ENCODE results near the gene CDK14.
"Not testable (repeated sequence)": the region's sequence is repeated elsewhere in the genome, so short reads cannot be mapped to it uniquely, and the experiment has no call there.

The CDK14 gene

DNA sequence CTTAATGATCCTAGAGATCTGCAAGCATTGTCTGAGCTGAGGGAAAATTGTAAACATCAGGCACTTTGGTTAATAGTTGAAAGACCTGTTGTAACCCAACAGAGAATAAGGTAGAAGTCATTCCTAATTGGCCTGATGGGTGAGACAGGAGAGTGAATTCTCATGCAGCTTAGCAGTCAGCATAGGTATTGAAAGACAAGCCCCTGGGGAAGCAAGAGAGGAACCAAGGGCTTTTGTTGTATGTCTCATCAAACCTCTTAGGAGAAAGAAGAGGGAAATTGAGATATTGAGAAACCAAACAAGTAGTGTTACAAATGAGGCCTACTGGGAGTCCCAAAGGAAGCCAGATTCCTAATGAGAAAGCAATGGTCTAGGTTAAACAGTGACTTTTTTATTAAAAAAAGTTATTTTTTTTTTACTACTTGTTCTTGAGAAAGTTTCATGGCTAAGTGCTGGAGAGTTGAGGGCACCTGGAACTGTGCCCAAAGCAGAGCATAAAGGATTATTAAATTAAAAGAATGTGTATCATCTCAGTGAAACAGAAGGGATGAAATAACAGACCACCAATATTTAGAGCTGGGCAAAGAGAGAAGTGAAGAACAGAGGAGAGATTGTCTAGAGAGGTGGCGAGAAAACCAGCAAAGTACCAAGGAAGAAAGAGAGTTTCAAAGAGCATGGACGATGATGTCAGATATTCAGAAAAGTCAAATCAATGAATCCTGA, 168.9 kb downstream of the CDK14 start:
- DNase-seq: no peak

DNA sequence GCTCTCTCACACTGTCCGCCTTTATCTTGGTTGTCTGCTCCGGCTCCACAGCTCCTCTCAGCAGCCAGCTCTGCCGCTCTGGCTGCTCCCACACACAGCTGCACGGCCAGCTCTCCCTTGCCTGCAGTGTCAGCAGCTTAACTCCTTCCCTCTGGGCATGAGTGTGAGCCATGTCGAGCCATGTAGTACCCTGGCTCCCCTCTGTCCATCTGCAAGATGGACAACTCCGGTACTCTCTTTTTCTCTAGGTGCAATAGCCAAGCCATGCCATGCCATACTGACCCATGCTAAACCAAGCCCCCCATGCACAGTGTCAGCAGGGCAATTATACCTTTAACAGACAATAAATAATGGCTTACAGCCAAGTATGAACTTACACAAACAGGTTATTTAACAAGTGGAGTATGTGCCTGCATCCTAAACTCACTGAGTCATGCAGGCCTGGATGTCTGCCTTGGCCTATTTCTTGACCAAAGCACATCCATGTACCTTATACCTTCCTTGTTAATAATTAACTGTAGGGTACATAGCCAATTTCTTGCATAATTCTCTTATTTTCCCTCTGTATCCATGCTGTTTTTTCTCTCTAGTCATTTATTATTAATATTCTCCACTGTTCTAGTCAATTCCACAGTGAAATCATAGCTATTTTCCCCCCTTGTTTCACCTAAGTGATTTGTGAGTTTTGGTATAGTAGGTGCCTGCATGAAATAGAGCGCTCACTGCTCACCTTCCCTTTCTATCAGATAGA, 170.9 kb downstream of the CDK14 start:
- DNase-seq: no peak

DNA sequence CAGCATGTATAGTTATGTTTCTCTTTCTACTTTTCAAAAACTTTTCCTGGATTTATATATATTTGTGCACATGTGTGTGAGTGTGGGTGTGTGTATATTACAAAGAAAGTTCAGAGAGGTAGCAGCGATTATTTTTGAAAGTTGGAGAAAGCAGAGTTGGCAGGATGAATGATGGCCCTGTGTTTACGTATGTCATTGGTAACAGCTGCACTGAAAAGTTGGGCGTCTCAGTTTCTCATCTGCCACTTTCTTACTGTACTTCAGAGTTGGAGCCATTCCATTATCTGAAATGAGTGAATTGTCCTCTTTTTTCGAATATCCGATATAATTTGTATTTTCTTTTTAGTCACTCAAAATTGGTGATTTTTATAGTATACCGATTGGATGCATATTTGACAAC, 172.2 kb downstream of the CDK14 start:
- no peak for DNase-seq

DNA sequence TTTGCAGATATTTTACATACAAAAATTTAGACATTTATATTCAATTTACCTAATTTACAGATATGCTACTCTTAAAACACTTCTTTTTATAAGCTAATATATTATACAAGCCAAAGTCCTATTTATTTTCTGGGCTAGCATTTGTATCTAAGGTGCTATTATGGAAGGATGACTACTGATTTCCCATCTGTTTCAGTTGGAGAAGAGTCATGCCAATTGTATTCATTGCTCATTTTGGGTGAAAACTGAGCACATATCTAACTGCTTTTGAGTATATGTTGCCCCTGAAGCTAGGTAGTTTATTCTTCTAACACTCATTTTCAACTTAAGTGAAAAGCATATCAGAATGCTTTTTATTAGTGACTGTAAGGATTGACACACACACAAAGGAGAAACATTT, 172.9 kb downstream of the CDK14 start:
- no peak for DNase-seq

DNA sequence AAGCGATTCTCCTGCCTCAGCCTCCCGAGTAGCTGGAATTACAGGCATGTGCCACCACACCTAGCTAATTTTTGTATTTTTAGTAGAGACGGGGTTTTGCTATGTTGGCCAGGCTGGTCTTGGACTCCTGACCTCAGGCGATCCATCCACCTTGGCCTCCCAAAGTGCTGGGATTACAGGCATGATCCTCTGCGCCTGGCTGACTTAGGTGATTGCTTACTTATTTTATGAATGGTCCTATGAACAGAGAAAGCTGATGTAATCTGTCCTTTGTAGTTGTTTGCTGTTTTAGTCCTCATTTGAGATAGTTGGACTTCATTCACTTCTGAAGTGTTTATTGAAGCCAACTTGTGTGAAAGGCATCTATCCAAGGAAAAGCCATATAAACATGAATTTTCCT, 173.4 kb downstream of the CDK14 start:
- DNase-seq: not testable (repeated sequence)

DNA sequence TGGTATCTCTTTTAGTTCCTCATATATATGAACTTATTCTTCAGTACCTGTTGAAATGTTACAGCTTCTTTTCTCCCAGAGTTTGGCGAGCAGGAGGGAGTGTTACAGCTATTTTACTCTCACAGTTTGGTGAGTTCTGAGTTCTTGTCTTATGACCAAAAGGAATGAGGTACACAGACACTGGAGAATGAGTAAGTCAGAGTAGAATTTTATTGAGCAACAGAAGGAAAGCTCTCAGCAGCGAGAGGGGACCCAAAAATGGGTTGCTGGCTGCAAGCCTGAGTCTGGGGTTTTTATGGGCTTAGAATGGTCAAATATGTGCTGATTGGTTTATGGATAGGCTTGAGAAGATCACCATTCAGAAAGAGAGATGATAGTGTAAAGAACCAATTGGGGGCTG, 175.2 kb downstream of the CDK14 start:
- no peak for DNase-seq

DNA sequence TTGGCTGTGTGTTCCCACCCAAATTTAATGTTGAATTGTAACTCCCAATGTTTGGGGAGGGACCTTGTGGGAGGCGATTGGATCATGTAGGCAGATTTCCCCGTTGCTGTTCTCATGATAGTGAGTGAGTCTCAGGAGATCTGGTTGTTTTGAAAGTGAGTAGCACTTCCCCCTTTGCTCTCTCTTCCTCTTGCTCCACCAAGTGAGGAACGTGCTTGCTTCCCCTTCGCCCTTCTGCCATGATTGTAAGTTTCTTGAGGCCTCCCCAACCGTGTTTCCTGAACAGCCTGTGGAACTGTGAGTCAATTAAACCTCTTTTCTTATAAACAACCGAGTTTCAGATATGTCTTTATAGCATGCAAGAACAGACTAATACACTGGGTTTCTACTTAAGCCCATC, 176.3 kb downstream of the CDK14 start:
- DNase-seq: no peak

DNA sequence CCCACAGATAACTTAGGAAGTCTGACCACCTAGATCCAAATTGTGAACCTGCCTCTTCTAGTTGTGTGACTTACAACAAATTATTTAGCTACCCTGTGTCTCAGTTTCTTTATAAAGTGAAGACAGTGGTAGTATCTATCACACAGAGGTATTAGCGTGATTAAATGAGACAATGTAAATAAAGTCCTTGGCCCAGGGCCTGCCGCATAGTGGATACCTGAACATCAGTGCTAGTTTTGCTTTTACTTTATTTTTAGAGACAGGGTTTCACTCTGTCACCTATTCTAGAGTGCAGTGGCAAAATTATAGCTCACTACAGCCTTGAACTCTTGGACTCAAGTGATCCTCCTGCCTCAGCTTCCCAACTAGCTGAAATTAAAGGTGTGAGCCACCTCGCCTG, 177.1 kb downstream of the CDK14 start:
- no peak for DNase-seq

DNA sequence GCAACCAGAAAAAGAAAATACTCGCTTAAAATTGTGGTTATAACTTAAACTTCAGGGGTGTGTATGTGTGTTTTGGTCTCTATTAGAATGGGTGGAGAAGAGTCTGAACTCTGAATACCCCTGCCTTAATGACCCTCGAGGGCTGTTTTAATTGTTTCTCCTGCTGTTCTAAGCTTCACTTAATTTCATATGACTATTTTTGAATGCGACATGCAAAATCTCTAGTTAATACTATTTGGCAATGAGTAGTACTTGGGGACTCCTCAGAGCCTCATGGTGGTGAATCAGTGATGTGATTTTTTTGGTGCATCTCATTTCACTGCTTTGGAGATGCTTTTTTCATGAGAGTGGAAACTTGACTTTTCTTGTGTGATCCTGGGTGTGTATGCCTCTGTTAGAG, 178.6 kb downstream of the CDK14 start:
- DNase-seq: no peak

DNA sequence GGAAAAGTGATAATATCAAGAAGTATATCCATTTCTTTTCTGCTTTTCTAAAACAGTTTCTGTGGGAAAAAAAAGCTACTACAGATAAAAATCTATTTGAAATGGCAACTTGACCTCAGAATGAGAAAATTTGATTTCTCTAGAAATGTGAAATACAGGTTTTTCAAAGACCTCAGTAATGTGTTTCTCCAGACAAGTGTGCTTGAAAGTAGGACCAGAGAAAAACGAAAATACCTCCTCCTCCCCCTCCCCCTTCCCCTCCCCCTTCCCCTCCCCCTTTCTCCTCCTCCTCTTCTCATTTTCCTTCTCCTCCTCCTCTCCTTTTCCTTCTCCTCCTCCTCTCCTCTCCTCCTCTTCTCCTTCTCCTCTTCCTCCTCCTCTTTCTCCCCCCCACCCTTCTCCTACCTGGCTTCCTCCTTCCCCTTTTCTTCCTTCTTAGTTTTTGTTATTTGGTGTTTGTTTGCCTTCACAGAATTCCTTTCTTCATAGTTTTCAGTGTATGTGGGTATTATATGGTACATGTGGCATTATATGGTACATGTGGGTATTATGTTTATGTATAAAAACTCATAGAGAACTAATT, 179.4 kb downstream of the CDK14 start:
- no peak for DNase-seq

DNA sequence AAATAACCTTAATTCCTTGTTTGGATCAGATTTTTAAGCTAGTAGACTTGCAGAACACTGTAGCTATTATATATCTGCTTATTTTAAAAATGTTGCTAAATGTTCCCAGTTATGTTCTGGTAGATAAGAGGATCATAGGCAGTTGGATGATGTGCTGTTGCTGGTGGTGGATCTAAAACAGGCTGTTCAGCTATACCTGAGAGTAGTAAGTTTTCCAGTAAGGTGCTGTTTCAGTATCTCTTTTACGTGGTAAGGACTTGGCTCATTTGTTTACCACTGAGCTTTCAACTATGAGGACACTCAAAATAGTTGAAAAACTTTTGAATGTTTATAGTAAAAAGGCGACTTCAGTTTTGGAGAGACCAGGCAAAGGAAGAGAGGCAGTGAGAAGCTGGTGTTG, 180.9 kb downstream of the CDK14 start:
- DNase-seq: no peak

DNA sequence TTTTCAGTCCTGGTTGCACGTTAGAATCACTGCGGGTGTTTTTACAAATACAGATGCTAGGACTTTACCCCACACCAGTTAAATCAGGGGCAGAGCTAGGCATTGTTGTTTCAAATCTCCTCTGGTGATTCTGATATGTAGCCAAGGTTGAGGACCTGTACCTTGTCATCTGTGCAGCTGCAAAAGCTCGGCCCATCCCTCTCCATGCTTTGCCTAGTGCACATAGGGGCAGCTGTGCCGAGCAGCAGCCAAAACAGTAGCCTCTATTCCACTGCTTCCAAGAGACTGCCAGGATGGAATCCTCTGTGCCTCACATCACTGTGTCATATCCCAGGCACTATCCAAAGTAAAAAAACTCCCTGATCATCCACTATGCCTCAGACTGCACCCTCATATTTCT, 181.3 kb downstream of the CDK14 start:
- no peak for DNase-seq

DNA sequence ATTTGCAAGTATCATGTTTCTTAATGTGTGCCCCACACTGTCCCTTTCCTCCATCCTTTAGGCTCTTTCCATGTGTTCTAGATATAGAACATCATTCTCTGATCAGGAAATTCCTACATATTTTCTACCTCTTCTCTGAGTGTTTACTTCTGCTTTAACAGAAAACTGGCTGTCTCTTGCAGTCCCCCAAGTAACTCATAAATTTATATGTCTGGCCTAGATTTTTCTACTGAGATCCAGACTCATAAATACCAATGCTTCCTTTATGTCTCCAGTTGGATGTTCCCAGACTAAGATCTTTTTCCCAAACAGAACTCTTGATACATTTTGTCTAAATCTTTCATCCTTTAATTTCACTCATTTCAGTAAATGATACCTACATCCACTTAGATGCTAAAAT, 181.8 kb downstream of the CDK14 start:
- DNase-seq: no peak

DNA sequence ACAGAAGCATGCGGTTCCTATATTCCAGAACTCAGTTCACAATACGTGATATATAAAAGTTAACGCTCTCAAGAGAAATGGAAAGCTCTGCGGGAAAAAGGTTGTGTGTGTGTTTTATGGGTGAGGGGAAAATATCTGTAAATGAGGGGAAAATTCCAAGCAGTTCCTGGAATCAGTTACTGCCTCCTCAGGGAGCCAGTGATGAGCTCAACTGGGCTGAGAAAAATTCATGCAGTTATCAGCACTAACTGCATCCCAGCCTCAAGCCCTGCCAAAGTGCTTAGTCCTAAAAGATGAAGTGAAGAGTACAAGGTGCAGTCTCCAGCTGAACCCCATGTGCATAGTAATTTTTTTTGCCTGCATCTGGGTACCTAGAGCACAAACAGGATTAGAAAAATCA, 191.9 kb downstream of the CDK14 start:
- no peak for DNase-seq

DNA sequence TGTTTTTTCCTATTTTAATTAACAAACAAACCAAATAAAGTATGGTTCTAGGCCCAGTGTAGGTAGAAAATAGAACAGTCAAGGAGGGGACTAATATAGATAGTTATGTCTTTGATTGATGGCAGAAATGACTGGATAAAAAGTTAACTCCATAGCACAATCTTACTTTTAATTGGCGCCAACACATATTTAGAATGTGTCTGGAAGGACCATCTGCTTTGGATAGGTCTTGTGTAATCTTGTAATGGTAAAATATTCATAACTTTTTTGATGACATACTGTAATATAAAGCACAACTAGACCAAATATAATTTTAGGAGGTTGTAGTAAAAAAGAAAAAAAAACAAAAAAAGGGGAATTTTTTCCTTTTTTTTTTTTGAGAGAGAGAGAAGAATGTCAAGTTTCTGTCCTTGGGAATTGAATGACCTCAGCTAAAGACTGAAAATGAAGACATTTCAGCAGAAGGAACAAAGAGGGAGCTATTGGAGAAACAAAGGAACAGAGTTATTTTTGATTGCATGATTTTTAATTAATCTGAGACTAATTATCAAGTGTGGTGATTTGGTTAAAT, 193.7 kb downstream of the CDK14 start:
- DNase-seq: no peak

DNA sequence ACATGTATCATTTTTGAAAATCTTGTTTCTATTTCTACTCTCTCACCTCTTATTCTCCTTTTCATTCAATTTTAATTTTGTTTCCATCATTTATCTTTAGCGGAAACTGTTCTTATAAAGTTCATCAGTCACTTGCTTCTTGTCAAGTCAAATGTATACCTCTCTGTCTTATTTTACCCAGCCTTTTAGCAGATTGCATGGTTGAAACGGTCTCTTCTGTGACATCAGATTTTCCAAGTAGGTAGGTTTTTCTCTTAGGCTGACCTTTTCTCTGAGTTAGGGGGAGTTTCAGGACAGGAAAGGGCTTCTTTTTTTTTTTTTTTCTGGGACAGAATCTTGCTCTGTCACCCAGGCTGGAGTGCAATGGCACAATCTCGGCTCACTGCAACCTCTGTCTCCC, 195.5 kb downstream of the CDK14 start:
- no peak for DNase-seq

DNA sequence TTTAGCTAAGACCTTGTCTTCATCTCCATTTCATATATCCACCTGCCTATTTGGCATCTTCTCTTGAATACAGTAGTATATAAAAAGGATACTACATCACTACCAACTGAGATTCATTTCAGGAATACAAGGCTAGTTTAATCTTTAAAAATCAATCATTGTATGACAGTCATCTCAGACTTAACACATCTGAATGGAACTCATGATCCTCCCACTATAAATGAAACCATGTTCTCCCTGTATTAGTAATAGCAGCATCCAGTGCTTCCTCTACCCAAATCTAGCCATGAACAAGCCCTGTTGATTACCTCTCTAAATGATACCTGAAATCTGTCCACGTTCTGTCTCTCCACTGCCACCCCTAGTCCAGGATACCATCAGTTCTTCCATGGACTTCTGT, 196.2 kb downstream of the CDK14 start:
- no peak for DNase-seq

DNA sequence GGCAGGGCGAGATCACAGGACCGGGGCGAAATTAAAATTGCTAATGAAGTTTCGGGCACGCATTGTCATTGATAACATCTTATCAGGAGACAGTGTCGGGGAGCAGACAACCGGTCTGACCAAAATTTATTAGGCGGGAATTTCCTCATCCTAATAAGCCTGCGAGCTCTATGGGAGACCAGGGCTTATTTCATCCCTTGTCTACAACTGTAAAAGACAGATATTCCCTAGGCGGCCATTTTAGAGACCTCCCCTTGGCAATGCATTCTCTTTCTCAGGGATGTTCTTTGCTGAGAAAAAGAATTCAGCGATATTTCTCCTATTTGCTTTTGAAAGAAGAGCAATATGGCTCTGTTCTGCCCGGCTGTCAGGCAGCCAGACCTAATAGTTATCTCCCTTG, 198.1 kb downstream of the CDK14 start:
- not testable (repeated sequence) for DNase-seq

DNA sequence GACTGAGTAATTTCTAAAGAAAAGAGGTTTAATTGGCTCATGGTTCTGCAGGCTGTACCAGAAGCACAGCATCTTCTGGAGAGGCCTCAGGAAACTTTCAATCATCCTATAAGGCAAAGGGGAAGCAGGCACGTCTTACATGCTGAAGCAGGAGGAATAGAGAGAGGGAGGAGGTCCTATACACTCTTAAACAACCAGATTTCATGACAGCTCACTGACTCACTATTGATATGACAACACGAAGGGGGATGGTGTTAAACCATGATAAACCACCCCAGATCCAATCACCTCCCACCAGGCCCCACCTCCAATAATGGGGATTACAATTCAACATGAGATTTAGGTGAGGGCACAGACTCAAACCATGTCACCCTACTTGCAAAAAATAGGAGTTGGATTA, 201.5 kb downstream of the CDK14 start:
- DNase-seq: no peak

DNA sequence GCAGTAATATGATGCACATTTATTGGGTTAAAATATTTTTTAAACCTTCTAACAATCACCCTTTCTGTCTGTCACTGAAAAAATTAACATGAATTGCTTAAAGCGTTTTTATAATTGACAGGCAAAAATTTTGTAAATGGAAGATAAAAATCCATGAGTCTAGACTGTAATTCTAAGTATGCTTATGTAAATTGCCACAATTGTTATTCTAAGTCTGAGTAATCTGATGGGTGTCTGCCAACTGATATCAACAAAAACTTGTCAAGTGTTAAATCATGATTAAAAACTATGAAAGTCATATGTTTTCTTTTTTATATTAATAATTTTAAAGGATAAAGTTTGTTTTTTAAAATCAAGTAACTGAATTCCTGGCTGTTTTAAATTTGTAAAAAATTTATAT, 208.2 kb downstream of the CDK14 start:
- DNase-seq: no peak

DNA sequence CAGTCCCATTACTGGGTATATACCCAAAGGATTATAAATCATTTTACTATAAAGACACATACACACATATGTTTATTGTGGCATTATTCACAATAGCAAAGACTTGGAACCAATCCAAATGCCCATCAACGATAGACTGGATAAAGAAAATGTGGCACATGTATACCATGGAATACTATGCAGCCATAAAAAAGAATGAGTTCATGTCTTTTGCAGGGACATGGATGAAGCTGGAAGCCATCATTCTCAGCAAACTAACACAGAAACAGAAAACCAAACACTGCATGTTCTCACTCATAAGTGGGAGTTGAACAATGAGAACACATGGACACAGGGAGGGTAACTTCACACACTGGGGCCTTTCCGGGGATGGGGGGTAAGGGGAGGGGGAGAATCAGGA, 219.4 kb downstream of the CDK14 start:
- DNase-seq: not testable (repeated sequence)

DNA sequence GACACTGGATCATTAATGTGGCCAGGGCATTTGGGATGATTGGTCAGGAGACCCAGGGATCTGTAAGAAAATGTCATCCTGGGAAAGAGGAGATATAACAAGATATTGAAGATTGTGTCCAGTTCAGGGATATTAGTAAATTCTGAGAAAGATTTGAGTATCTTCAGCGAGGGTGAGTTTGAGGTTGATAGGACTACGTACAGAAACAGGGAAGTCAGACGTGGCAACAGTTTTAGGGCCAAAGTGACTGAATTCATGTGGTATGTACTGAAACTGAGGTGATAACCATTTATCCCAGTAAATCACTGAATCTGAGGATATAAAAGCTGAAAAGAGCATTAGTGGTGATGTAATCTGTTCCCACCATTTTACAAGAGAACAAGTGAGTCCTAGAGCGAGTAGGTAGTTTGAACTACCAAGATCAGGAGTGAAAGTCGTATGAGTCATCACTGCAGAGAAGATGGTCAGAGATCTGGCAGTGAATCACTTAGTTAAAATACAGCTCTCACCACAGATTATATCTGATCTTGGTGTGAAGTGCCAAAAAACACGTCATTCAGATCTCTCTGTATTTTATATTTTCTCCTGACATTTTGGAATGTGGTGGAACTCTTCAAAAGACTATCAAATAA, 220.5 kb downstream of the CDK14 start:
- DNase-seq: no peak

DNA sequence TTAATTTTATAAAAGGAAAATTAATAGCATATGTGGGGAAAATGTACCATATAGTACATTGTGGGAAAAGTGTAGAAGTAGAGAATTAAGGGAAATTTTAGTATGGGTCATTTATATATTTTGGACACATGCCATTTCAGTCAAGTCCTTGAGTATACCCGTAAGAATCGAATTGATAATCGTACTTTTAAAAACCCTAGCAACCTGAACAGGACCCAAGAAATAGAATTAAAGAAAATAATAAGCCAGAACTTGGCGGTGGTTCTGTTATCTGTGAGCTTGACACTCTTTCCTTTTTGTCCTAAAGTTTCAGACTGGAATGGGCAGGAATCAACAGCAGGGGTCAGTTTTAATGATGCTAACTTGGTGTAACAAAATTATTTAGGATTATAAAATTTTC, 221.0 kb downstream of the CDK14 start:
- no peak for DNase-seq

DNA sequence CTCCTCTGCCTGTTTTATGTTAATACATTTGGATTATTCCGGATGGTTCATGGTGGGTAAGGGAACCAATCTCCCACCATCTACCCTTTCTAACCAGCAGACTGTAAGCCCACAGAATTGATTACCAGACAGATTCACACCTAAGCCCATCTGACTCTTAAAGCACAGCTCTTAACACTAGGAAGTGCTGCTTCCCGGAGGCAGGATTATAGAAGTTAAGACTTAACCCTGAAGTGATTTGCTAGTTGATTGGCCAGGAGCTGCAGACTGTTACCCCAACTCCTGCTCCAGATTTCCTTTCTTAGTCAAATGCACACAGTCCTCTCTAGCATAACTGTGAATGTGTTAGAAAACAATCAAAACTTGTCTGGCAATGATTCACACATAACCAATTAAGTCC, 221.7 kb downstream of the CDK14 start:
- DNase-seq: no peak

Measured in SHP77 treated with DMSO at 0.1 percent for 48 hours (cell line).